ENCODE data around the gene WDR33. TPM values are rescaled to one million over a fixed set of nuclear protein-coding genes. Genes with fewer than 3 reads are reported as not detected.

Gene WDR33
- total and polyA plus RNA-seq, 2 of the 13 experiments (the other 11 are each of a cell fraction or from before 2014, with no cell fraction given): 54.9 to 78.2 TPM

- 0 out of 2 replicates have a peak, but pooled peaks have one; percentile 5 for TF ChIP-seq CENPT (CRISPR knock-in tag; IDR thresholded peaks at IDR 0.05; ENCODE audit: low read depth)
- no peak for TF ChIP-seq FOSL1 (CRISPR knock-in tag; IDR thresholded peaks at IDR 0.05; ENCODE audit: borderline replicate concordance)
- TF ChIP-seq MAFF (IDR thresholded peaks at IDR 0.05; ENCODE audit: low read depth, low read length): no peak
- TF ChIP-seq IKZF1 (IDR thresholded peaks at IDR 0.05): no peak
- no peak for TF ChIP-seq TBX3 (IDR thresholded peaks at IDR 0.05; ENCODE audit: borderline replicate concordance)
- TF ChIP-seq, protein P1, sequence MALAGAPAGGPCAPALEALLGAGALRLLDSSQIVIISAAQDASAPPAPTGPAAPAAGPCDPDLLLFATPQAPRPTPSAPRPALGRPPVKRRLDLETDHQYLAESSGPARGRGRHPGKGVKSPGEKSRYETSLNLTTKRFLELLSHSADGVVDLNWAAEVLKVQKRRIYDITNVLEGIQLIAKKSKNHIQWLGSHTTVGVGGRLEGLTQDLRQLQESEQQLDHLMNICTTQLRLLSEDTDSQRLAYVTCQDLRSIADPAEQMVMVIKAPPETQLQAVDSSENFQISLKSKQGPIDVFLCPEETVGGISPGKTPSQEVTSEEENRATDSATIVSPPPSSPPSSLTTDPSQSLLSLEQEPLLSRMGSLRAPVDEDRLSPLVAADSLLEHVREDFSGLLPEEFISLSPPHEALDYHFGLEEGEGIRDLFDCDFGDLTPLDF (CRISPR knock-in tag; IDR thresholded peaks at IDR 0.05): no peak
- TF ChIP-seq ZNF770 (CRISPR knock-in tag; IDR thresholded peaks at IDR 0.05): 0 out of 2 replicates have a peak, but pooled peaks have one; percentile 17
- no peak for TF ChIP-seq MAF1 (CRISPR knock-in tag; IDR thresholded peaks at IDR 0.05; ENCODE audit: borderline replicate concordance)
- no peak for TF ChIP-seq HNRNPLL (IDR thresholded peaks at IDR 0.05; ENCODE audit: low read depth, low read length, poor library complexity, severe bottlenecking)
- 0 out of 2 replicates have a peak, but pooled peaks have one; percentile 72 for TF ChIP-seq ZNF646 (CRISPR knock-in tag; IDR thresholded peaks at IDR 0.05)
- TF ChIP-seq ZNF350 (CRISPR knock-in tag; IDR thresholded peaks at IDR 0.05; ENCODE audit: borderline replicate concordance, low read depth): no peak; the same call in none of the 2 replicates
- no peak for TF ChIP-seq NKX3-1 (CRISPR knock-in tag; IDR thresholded peaks at IDR 0.05)
- 0 out of 2 replicates have a peak, but pooled peaks have one; percentile 24 for TF ChIP-seq ZNF292 (CRISPR knock-in tag; IDR thresholded peaks at IDR 0.05; ENCODE audit: borderline replicate concordance, low read depth)
- TF ChIP-seq HNF4G (IDR thresholded peaks at IDR 0.05; ENCODE audit: borderline replicate concordance, low read depth, low read length): no peak
- TF ChIP-seq HNF4G (CRISPR knock-in tag; IDR thresholded peaks at IDR 0.05; ENCODE audit: borderline replicate concordance, low read depth): no peak
- TF ChIP-seq ZNF616 (CRISPR knock-in tag; IDR thresholded peaks at IDR 0.05; ENCODE audit: low read depth): no peak
- no peak for TF ChIP-seq ZNF746 (CRISPR knock-in tag; IDR thresholded peaks at IDR 0.05)
- TF ChIP-seq ZFP1 (CRISPR knock-in tag; IDR thresholded peaks at IDR 0.05): no peak
- peak; percentile 56; the same call in 1 of the 2 replicates for TF ChIP-seq ZC3H13 (CRISPR knock-in tag; IDR thresholded peaks at IDR 0.05)
- no peak for TF ChIP-seq FOXK1 (CRISPR knock-in tag; IDR thresholded peaks at IDR 0.05; ENCODE audit: borderline replicate concordance, low read depth)
Measured at GRCh38 chr2:127811397-127812321, 688 bp upstream of the WDR33 start (continued).
